Karpas-422 (cell line): ENCODE results near the gene CASP4. TPM values are rescaled to one million over a fixed set of nuclear protein-coding genes. Genes with fewer than 3 reads are reported as not detected.

Experiments
- DNase-seq: peaks from one replicate; pipeline ENCODE4 v3.0.0-alpha.2; 2015
- H2AFZ ChIP-seq: fragments of 200-600 bp; sonication (generic); 2 replicates; pipeline ENCODE4 v1.6.1; 2014; ENCODE audit warnings: antibody characterized with exemption, low read length, mixed read lengths
- H3K27ac ChIP-seq: fragments of 200-600 bp; sonication (generic); 2 replicates; pipeline ENCODE4 v1.5.1; 2014; ENCODE audit warnings: mild to moderate bottlenecking, low read length, moderate library complexity
- H3K27me3 ChIP-seq: fragments of 200-600 bp; sonication (generic); 2 replicates; pipeline ENCODE4 v1.6.1; 2014; ENCODE audit warnings: low read length, mixed read lengths
- H3K36me3 ChIP-seq: fragments of 200-600 bp; sonication (generic); 2 replicates; pipeline ENCODE4 v1.6.1; 2014; ENCODE audit warnings: low read length, mixed read lengths; ENCODE audit not compliant: insufficient read depth
- H3K4me1 ChIP-seq: fragments of 200-600 bp; sonication (generic); 2 replicates; pipeline ENCODE4 v1.6.1; 2014; ENCODE audit warnings: mild to moderate bottlenecking, low read length, mixed read lengths
- H3K4me2 ChIP-seq: fragments of 200-600 bp; sonication (generic); 2 replicates; pipeline ENCODE4 v1.6.1; 2014; ENCODE audit warnings: low read length, low read depth, mild to moderate bottlenecking; ENCODE audit not compliant: poor library complexity, severe bottlenecking
- H3K4me3 ChIP-seq: fragments of 200-600 bp; sonication (generic); 2 replicates; pipeline ENCODE4 v1.5.1; 2014; ENCODE audit warnings: mild to moderate bottlenecking, antibody characterized with exemption, low read length, mixed read lengths
- H3K79me2 ChIP-seq: fragments of 200-600 bp; sonication (generic); 2 replicates; pipeline ENCODE4 v1.6.1; 2014; ENCODE audit warnings: mild to moderate bottlenecking, low read length, mixed read lengths
- H3K9ac ChIP-seq: fragments of 200-600 bp; sonication (generic); 2 replicates; pipeline ENCODE4 v1.6.0; 2014; ENCODE audit warnings: low read length
- H3K9me2 ChIP-seq: fragments of 200-600 bp; sonication (generic), shearing (Covaris generic); replicated peaks from 2 replicates; pipeline ENCODE4 v1.6.0; 2014; ENCODE audit warnings: mild to moderate bottlenecking, low read length, moderate library complexity; ENCODE audit not compliant: insufficient read depth
- H3K9me3 ChIP-seq: fragments of 300-700, 200-600 bp; sonication (generic); 2 replicates; pipeline ENCODE4 v1.6.1; 2014; ENCODE audit warnings: low read length, mixed read lengths
- H4K20me1 ChIP-seq: fragments of 200-600 bp; sonication (generic); 2 replicates; pipeline ENCODE4 v1.6.1; 2014; ENCODE audit warnings: mild to moderate bottlenecking, antibody characterized with exemption, low read length, low read depth; ENCODE audit not compliant: insufficient read depth
- total RNA-seq: library from RNA; depleted of rRNA; stranded (reverse); fragments of >200 nt; shearing (Covaris generic); gene quantifications from 2 replicates; pipeline ENCODE4 v1.2.3, GENCODE V29; 2014; ENCODE audit warnings: low replicate concordance

Gene CASP4
- total RNA-seq, 1 experiment from 2014 or later: 44.7 TPM

- H3K27ac ChIP-seq: no peak overlapping the region
Measured at GRCh38 chr11:104917271-104918112, 50.9 kb downstream of the CASP4 start.

DNA sequence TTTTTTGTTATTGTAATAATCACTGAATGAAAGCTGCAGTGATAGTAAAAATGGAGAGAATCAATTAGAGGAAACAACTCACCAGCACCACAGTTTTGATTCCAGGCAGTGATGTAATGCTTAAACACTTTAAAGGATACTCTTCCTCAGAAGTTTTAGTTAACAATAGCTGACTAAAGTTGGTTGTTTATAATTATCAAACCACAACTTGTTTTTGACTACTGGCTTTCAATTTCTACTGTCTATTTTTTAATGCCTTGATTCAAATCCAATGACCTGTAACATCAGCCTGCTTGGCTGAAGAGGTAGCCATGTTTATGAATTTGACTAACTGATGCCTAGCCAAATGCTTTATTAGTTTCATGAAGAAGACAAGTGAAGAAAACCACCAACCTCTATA, 51.9 kb downstream of the CASP4 start:
- DNase-seq: no peak
- no peaks in the 10 kb centered on the region for H3K36me3 ChIP-seq
- no peak overlapping the region for H3K27ac ChIP-seq
- H3K79me2 ChIP-seq: no peaks in the 10 kb centered on the region
- no peaks in the 10 kb centered on the region for H3K9me3 ChIP-seq
- no peak overlapping the region for H3K4me2 ChIP-seq
- H3K4me3 ChIP-seq: no peak overlapping the region
- 0 out of 2 replicates have a peak, but pooled peaks cover 3% of the 10 kb centered on the region for H3K4me1 ChIP-seq
- no peaks in the 10 kb centered on the region for H4K20me1 ChIP-seq
- 0 out of 2 replicates have a peak, but pooled peaks cover 3% of the 10 kb centered on the region for H3K27me3 ChIP-seq
- no peak overlapping the region for H3K9ac ChIP-seq
- H3K9me2 ChIP-seq: no peaks in the 10 kb centered on the region
- H2AFZ ChIP-seq: no peak overlapping the region

More at GRCh38 chr11:104917271-104918112, 50.9 kb downstream of the CASP4 start:
- DNase-seq: no peak
- H3K4me1 ChIP-seq: 0 out of 2 replicates have a peak, but pooled peaks cover 3% of the 10 kb centered on the region
- no peaks in the 10 kb centered on the region for H3K79me2 ChIP-seq
- 0 out of 2 replicates have a peak, but pooled peaks cover 3% of the 10 kb centered on the region for H3K27me3 ChIP-seq
- H4K20me1 ChIP-seq: no peaks in the 10 kb centered on the region
- H3K9ac ChIP-seq: no peak overlapping the region
- no peaks in the 10 kb centered on the region for H3K36me3 ChIP-seq
- H2AFZ ChIP-seq: peak overlapping the region; percentile 3; the same call in 1 of the 2 replicates
- H3K9me2 ChIP-seq: no peaks in the 10 kb centered on the region
- H3K9me3 ChIP-seq: no peaks in the 10 kb centered on the region
- H3K4me3 ChIP-seq: peak overlapping the region; percentile 11; the same call in 1 of the 2 replicates
- H3K4me2 ChIP-seq: peak overlapping the region; percentile 32

- Histone ChIP-seq H3K9me2 (no peaks in the 10 kb centered on the region), H3K4me2 (no peak overlapping the region), H3K9ac (no peak overlapping the region), H3K9me3 (no peaks in the 10 kb centered on the region), H3K27me3 (0 out of 2 replicates have a peak, but pooled peaks cover 3% of the 10 kb centered on the region), H3K27ac (no peak overlapping the region), H3K36me3 (no peaks in the 10 kb centered on the region), H3K79me2 (no peaks in the 10 kb centered on the region), H3K4me1 (no peaks in the 10 kb centered on the region), H3K4me3 (no peak overlapping the region), H4K20me1 (no peaks in the 10 kb centered on the region), H2AFZ (no peak overlapping the region)
- no peak for DNase-seq
Measured at GRCh38 chr11:104912102-104912501, 56.3 kb downstream of the CASP4 start.

- H3K4me3 ChIP-seq: no peak overlapping the region
- H3K79me2 ChIP-seq: no peaks in the 10 kb centered on the region
- H3K9me3 ChIP-seq: no peaks in the 10 kb centered on the region
- H3K9me2 ChIP-seq: no peaks in the 10 kb centered on the region
- no peaks in the 10 kb centered on the region for H4K20me1 ChIP-seq
- no peak overlapping the region for H2AFZ ChIP-seq
- H3K36me3 ChIP-seq: no peaks in the 10 kb centered on the region
- H3K9ac ChIP-seq: no peak overlapping the region
- no peaks in the 10 kb centered on the region for H3K4me1 ChIP-seq
- H3K27ac ChIP-seq: no peak overlapping the region
- no peak for DNase-seq
- H3K4me2 ChIP-seq: no peak overlapping the region
- H3K27me3 ChIP-seq: no peaks in the 10 kb centered on the region
Measured at GRCh38 chr11:104908186-104908531, 60.2 kb downstream of the CASP4 start.

DNA sequence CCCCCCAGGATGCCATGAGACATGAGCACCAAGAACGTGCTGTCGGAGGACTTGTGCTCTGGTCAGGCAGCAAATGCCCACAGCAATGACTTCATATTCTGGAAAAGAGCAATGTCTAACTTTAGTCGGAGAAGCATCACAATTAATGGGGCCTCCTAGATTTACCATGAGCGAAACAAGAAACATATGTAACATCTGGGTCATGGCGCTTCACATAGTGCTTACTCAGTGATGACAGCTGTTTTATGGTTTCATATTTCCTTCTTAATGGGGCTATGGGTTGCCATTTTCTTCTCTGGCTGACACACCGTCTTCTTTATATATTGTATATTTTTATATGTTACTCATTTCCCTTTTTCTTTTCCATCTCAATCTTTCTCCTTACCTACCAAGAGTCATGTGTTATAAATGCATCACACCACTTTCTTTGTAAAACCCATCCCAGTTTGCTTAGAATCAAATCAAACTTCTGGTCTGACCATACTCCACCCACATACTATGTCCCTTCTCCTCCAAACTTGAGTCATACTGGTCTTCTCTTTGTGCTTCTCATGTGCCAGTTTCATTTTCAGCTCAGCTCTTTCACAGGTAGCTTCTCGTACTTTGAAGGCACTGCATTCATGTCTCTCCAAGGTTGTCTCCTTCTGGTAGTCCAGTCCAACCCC, 60.7 kb downstream of the CASP4 start:
- H3K4me1 ChIP-seq: no peaks in the 10 kb centered on the region
- no peak overlapping the region for H3K27ac ChIP-seq
- no peak overlapping the region for H2AFZ ChIP-seq
- no peaks in the 10 kb centered on the region for H3K79me2 ChIP-seq
- H4K20me1 ChIP-seq: no peaks in the 10 kb centered on the region
- H3K9me2 ChIP-seq: no peaks in the 10 kb centered on the region
- no peak overlapping the region for H3K9ac ChIP-seq
- H3K4me3 ChIP-seq: no peak overlapping the region
- no peaks in the 10 kb centered on the region for H3K27me3 ChIP-seq
- no peak overlapping the region for H3K4me2 ChIP-seq
- DNase-seq: no peak
- H3K9me3 ChIP-seq: no peaks in the 10 kb centered on the region
- no peaks in the 10 kb centered on the region for H3K36me3 ChIP-seq

- Histone ChIP-seq H3K36me3 (no peaks in the 10 kb centered on the region), H4K20me1 (no peaks in the 10 kb centered on the region), H3K9me2 (no peaks in the 10 kb centered on the region), H3K4me1 (no peaks in the 10 kb centered on the region), H3K27ac (no peak overlapping the region), H3K9ac (no peak overlapping the region), H3K4me2 (no peak overlapping the region), H3K79me2 (no peaks in the 10 kb centered on the region), H3K4me3 (no peak overlapping the region), H3K27me3 (no peaks in the 10 kb centered on the region), H3K9me3 (no peaks in the 10 kb centered on the region), H2AFZ (no peak overlapping the region)
- no peak for DNase-seq
Measured at GRCh38 chr11:104905271-104905670, 63.1 kb downstream of the CASP4 start.

DNA sequence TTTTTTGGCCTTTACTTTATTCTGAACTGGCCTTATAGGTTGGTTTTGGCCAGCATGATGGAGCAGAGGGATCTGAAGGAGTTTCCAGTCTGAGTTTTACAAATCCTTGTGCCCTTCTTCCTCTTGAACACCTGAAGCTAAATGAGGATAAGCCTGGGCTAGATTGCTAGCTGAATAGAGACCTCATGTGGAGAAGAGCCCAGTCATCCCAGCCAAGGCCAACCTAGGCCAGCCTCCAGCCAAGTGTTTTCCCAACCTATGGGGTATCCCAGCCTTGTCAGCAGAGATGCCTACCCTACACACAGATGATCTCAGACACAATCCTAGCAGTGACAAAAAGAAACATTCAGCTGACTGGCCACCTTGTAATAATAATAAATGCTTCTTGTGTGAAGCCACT, 69.1 kb downstream of the CASP4 start:
- H3K9ac ChIP-seq: no peak overlapping the region
- no peaks in the 10 kb centered on the region for H4K20me1 ChIP-seq
- no peak overlapping the region for H3K4me2 ChIP-seq
- no peak overlapping the region for H3K27ac ChIP-seq
- H3K9me2 ChIP-seq: no peaks in the 10 kb centered on the region
- H3K79me2 ChIP-seq: no peaks in the 10 kb centered on the region
- no peaks in the 10 kb centered on the region for H3K4me1 ChIP-seq
- H3K4me3 ChIP-seq: no peak overlapping the region
- H3K36me3 ChIP-seq: no peaks in the 10 kb centered on the region
- no peak for DNase-seq
- H2AFZ ChIP-seq: no peak overlapping the region
- H3K9me3 ChIP-seq: no peaks in the 10 kb centered on the region
- H3K27me3 ChIP-seq: no peaks in the 10 kb centered on the region

- H3K4me2 ChIP-seq: no peak overlapping the region
- H3K27ac ChIP-seq: no peak overlapping the region
- no peak overlapping the region for H3K4me3 ChIP-seq
- no peaks in the 10 kb centered on the region for H4K20me1 ChIP-seq
- H3K9ac ChIP-seq: no peak overlapping the region
- no peak overlapping the region for H2AFZ ChIP-seq
- H3K9me2 ChIP-seq: no peaks in the 10 kb centered on the region
- H3K27me3 ChIP-seq: no peaks in the 10 kb centered on the region
- no peaks in the 10 kb centered on the region for H3K9me3 ChIP-seq
- H3K4me1 ChIP-seq: no peaks in the 10 kb centered on the region
- no peaks in the 10 kb centered on the region for H3K36me3 ChIP-seq
- DNase-seq: no peak
- no peaks in the 10 kb centered on the region for H3K79me2 ChIP-seq
Measured at GRCh38 chr11:104898685-104899013, 69.7 kb downstream of the CASP4 start.
